Astrocyte of the spinal cord (primary cell): ENCODE results near the gene RPS4Y1.

Source experiments
- DNase-seq: peaks from one replicate; pipeline ENCODE4 v3.0.0; 2011; ENCODE audit warnings: low read depth, low spot score
- H3K4me3 ChIP-seq: 2 replicates; pipeline ENCODE4 v1.5.1; 2011; ENCODE audit warnings: low read depth, mild to moderate bottlenecking, low read length, moderate library complexity
- CTCF ChIP-seq: IDR thresholded peaks from 2 replicates; pipeline ENCODE4 v1.5.1; 2012; ENCODE audit warnings: low read depth, mild to moderate bottlenecking, low read length, inconsistent platforms
- in situ Hi-C: cut with HindIII; loops from 2 replicates; pipeline ENCODE4 v1.10.0; 2017; ENCODE audit warnings: low sequenced_read_pairs

RPS4Y1 gene

GRCh38 chrY:2896050-2896449 lies 54.6 kb downstream of the RPS4Y1 start:
- in situ Hi-C loops: no loop called here
- TF ChIP-seq CTCF: no peak
- no peak overlapping the region for H3K4me3 ChIP-seq
- no peak for DNase-seq

GRCh38 chrY:2907356-2907755 lies 66.0 kb downstream of the RPS4Y1 start:
- DNase-seq: no peak
- in situ Hi-C loops: no loop called here
- no peak overlapping the region for H3K4me3 ChIP-seq
- TF ChIP-seq CTCF: no peak

- in situ Hi-C loops: no loop called here
- TF ChIP-seq CTCF: no peak
- DNase-seq: no peak
- no peak overlapping the region for H3K4me3 ChIP-seq
These were observed 71.8 kb downstream of the RPS4Y1 start for GRCh38 chrY:2913066-2913815.
